ENCODE measurements around the gene OBP2A. TPM values are rescaled to one million over a fixed set of nuclear protein-coding genes. Genes with fewer than 3 reads are reported as not detected.

Gene OBP2A
- total RNA-seq, 1 experiment from 2014 or later = not detected

DNA sequence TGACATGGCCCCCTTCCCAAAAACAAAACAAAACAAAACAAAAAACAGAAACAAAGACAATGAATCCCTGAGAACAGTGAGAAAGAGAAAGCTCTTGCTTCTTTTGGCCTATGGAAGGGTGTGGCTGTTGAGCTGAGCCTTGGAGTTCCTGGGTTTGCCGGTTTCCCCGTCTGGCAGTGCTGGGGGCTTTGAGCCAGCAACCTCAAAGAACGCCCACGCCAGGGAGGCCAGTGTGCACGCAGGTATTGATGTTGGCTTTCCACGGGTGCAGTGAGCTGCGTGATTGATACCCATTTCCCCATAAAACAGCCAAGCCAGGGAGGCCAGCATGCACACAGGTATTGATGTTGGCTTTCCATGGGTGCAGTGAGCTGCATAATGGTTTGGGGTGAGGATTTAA is 33.0 kb upstream of the OBP2A start:
- Mint-ChIP-seq H3K9me3 (no peaks in the 10 kb centered on the region), H3K27ac (peak overlapping the region in 2 of 3 experiments; percentile 5; a peak in 1 of 7 replicates), H3K4me1 (peaks cover 3 to 11% of the 10 kb centered on the region in 2 experiments; a peak in 1 of 4 replicates), H3K4me3 (no peak overlapping the region), H3K27me3 (ENCODE audit: low read depth) (no peaks in the 10 kb centered on the region), H3K36me3 (ENCODE audit: insufficient read depth in 1 of 3, low read depth in 3 of 3) (no peaks in the 10 kb centered on the region)
- Histone ChIP-seq H3K14ac (ENCODE audit: insufficient read depth, low read length) (no peak overlapping the region), H3K4me2 (ENCODE audit: insufficient read depth, insufficient read length, low read length) (no peak overlapping the region), H2BK5ac (ENCODE audit: insufficient read length, low read length) (no peak overlapping the region), H3K79me2 (ENCODE audit: insufficient read depth, low read length) (no peaks in the 10 kb centered on the region), H2AFZ (ENCODE audit: low read length) (no peak overlapping the region), H3K9me3 (ENCODE audit: control insufficient read depth, low read depth, low read length) (no peaks in the 10 kb centered on the region), H2BK120ac (ENCODE audit: low read depth, low read length, poor library complexity, severe bottlenecking) (no peak overlapping the region), H3T11ph (ENCODE audit: low read length) (no peak overlapping the region), H2BK20ac (ENCODE audit: low read depth, low read length, poor library complexity, severe bottlenecking) (no peak overlapping the region), H3K56ac (ENCODE audit: insufficient read length, low read depth, low read length) (no peak overlapping the region), H2AK5ac (ENCODE audit: insufficient read length, low read length) (no peak overlapping the region), H3K9ac (ENCODE audit: extremely low read depth, insufficient read length, low read length) (no peak overlapping the region), H4K8ac (replicated peaks; ENCODE audit: insufficient read length, low read depth, low read length) (no peak overlapping the region), H3K27me3 (ENCODE audit: insufficient read depth, low read length) (no peaks in the 10 kb centered on the region), H3K27ac (ENCODE audit: insufficient read length, low read depth, low read length) (no peak overlapping the region), H3K23ac (ENCODE audit: insufficient read length, low read depth, low read length) (no peak overlapping the region), H3K79me1 (ENCODE audit: insufficient read depth, low read depth, low read length, poor library complexity, severe bottlenecking) (no peaks in the 10 kb centered on the region), H3K4me1 (ENCODE audit: insufficient read depth, low read length) (0 out of 2 replicates have a peak, but pooled peaks cover 2% of the 10 kb centered on the region), H2BK15ac (ENCODE audit: low read depth, low read length) (no peak overlapping the region), H4K5ac (ENCODE audit: insufficient read length, low read depth, low read length) (no peak overlapping the region), H3K4ac (ENCODE audit: low read depth, low read length) (no peak overlapping the region), H4K91ac (ENCODE audit: insufficient read length, low read depth, low read length) (no peak overlapping the region), H3K18ac (ENCODE audit: insufficient read length, low read depth, low read length) (no peak overlapping the region), H3K23me2 (ENCODE audit: insufficient read length, low read depth, low read length, poor library complexity, severe bottlenecking) (no peaks in the 10 kb centered on the region), H4K20me1 (ENCODE audit: control insufficient read depth, insufficient read depth, insufficient read length) (no peaks in the 10 kb centered on the region), H2BK12ac (ENCODE audit: insufficient read length, low read depth, low read length) (no peak overlapping the region)
- TF ChIP-seq, protein P1, sequence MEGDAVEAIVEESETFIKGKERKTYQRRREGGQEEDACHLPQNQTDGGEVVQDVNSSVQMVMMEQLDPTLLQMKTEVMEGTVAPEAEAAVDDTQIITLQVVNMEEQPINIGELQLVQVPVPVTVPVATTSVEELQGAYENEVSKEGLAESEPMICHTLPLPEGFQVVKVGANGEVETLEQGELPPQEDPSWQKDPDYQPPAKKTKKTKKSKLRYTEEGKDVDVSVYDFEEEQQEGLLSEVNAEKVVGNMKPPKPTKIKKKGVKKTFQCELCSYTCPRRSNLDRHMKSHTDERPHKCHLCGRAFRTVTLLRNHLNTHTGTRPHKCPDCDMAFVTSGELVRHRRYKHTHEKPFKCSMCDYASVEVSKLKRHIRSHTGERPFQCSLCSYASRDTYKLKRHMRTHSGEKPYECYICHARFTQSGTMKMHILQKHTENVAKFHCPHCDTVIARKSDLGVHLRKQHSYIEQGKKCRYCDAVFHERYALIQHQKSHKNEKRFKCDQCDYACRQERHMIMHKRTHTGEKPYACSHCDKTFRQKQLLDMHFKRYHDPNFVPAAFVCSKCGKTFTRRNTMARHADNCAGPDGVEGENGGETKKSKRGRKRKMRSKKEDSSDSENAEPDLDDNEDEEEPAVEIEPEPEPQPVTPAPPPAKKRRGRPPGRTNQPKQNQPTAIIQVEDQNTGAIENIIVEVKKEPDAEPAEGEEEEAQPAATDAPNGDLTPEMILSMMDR (conservative IDR thresholded peaks at IDR 0.05) = no peak
- peak; percentile 10 for DNase-seq
- WGBS (ENCODE audit: extremely low coverage, insufficient read length, low lambda C conversion rate) = no CpG with 5 or more reads among the region's 7 CpGs
